Spleen (tissue), 7 donors: ENCODE data around the gene BABAM2.

Experiments used
- POLR2A ChIP-seq, 3 donors: fragments of 450-650 bp; IDR thresholded peaks; one replicate each; pipeline ENCODE4 v1.5.1; 2017; ENCODE audit warnings: antibody characterized with exemption in 3 of 3, mild to moderate bottlenecking in 1 of 3
- POLR2AphosphoS5 ChIP-seq, 3 donors: sonication (generic); formaldehyde crosslinking; IDR thresholded peaks; one replicate each; pipeline ENCODE4 v1.5.1; 2017; ENCODE audit warnings: antibody characterized with exemption in 3 of 3
- TF ChIP-seq, protein P1 (sequence below), 11 experiments: fragments of 200-600 bp in 7 of 11; fragments of 450-650 bp in 4 of 11; sonication (generic) in 4 of 11; IDR thresholded peaks in 8 of 11; conservative IDR thresholded peaks in 3 of 11; 1 replicate in 7 of 11; 2 replicates in 4 of 11; pipeline versions ENCODE4 v1.4.0 to v1.8.0; 2016 to 2021; ENCODE audit warnings: antibody characterized with exemption in 11 of 11, inconsistent platforms in 4 of 11, mild to moderate bottlenecking in 1 of 11
- donor health status: DM: no; HTN: no; CAD: no; lungs with moderate emphysema.
- donor health status: DM: no; HTN: no; CAD: no.
- donor health status: DM: no; HTN: no; CAD: no.

DNA sequence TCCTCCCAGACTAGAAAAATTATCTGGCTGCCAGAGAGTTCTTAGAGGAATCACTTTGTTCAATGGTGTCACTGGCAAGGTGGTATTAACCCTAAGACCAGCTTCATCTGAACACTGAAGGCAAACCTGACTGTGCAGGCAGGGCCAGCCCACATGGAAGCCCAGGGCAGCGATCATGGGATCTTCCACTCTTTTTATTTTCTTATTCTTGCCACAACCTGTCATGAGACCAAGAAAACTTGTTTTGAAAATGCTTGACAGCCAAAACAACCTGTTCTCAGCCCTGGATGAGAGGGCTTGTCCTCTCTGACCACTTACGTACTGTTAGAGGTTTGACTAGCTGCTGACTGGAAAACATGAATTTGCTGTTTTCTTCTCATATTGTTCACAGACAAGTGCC lies 426.9 kb downstream of the BABAM2 start:
- TF ChIP-seq, protein P1, sequence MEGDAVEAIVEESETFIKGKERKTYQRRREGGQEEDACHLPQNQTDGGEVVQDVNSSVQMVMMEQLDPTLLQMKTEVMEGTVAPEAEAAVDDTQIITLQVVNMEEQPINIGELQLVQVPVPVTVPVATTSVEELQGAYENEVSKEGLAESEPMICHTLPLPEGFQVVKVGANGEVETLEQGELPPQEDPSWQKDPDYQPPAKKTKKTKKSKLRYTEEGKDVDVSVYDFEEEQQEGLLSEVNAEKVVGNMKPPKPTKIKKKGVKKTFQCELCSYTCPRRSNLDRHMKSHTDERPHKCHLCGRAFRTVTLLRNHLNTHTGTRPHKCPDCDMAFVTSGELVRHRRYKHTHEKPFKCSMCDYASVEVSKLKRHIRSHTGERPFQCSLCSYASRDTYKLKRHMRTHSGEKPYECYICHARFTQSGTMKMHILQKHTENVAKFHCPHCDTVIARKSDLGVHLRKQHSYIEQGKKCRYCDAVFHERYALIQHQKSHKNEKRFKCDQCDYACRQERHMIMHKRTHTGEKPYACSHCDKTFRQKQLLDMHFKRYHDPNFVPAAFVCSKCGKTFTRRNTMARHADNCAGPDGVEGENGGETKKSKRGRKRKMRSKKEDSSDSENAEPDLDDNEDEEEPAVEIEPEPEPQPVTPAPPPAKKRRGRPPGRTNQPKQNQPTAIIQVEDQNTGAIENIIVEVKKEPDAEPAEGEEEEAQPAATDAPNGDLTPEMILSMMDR (IDR thresholded peaks at IDR 0.05 in 8 of 11, conservative IDR thresholded peaks at IDR 0.05 in 3 of 11) = no peak
- no peak for TF ChIP-seq POLR2AphosphoS5 (IDR thresholded peaks at IDR 0.05)
- no peak for TF ChIP-seq POLR2A (IDR thresholded peaks at IDR 0.05)
